Measurements from ENCODE around the gene CLTCL1.

CLTCL1 gene

GRCh38 chr22:19194766-19195536 is 96.6 kb downstream of the CLTCL1 start:
- no peak for DNase-seq (ENCODE audit: extremely low read depth, insufficient read length)
- H3K36me3 ChIP-seq (ENCODE audit: control insufficient read depth, insufficient read depth, low read length): no peaks in the 10 kb centered on the region

GRCh38 chr22:19193879-19194278 is 97.6 kb downstream of the CLTCL1 start:
- H3K36me3 ChIP-seq (ENCODE audit: control insufficient read depth, insufficient read depth, low read length): no peaks in the 10 kb centered on the region
- H3K27me3 ChIP-seq (replicated peaks; ENCODE audit: control insufficient read depth, insufficient read depth, low read length): no peaks in the 10 kb centered on the region
- TF ChIP-seq CTCF (IDR thresholded peaks at IDR 0.05; ENCODE audit: insufficient read depth, low read length, poor library complexity, severe bottlenecking): no peak
- no peak overlapping the region for H3K4me3 ChIP-seq (replicated peaks; ENCODE audit: low read depth, low read length)
- DNase-seq (ENCODE audit: extremely low read depth, insufficient read length): no peak

More at GRCh38 chr22:19194766-19195536, 96.6 kb downstream of the CLTCL1 start:
- Histone ChIP-seq H3K27me3 (replicated peaks; ENCODE audit: control insufficient read depth, insufficient read depth, low read length) (no peaks in the 10 kb centered on the region), H3K4me3 (replicated peaks; ENCODE audit: low read depth, low read length) (no peak overlapping the region)
- no peak for TF ChIP-seq CTCF (IDR thresholded peaks at IDR 0.05; ENCODE audit: insufficient read depth, low read length, poor library complexity, severe bottlenecking)

GRCh38 chr22:19187716-19188563 is 103.6 kb downstream of the CLTCL1 start:
- Histone ChIP-seq H3K4me3 (replicated peaks; ENCODE audit: low read depth, low read length) (no peak overlapping the region), H3K36me3 (ENCODE audit: control insufficient read depth, insufficient read depth, low read length) (no peaks in the 10 kb centered on the region), H3K27me3 (replicated peaks; ENCODE audit: control insufficient read depth, insufficient read depth, low read length) (no peaks in the 10 kb centered on the region; the same call in 1 of the 2 replicates)
- no peak for TF ChIP-seq CTCF (IDR thresholded peaks at IDR 0.05; ENCODE audit: insufficient read depth, low read length, poor library complexity, severe bottlenecking)
- DNase-seq (ENCODE audit: extremely low read depth, insufficient read length): no peak

GRCh38 chr22:19184276-19184997 is 107.1 kb downstream of the CLTCL1 start:
- Histone ChIP-seq H3K27me3 (replicated peaks; ENCODE audit: control insufficient read depth, insufficient read depth, low read length) (no peaks in the 10 kb centered on the region; the same call in none of the 2 replicates), H3K4me3 (replicated peaks; ENCODE audit: low read depth, low read length) (no peak overlapping the region)
- TF ChIP-seq CTCF (IDR thresholded peaks at IDR 0.05; ENCODE audit: insufficient read depth, low read length, poor library complexity, severe bottlenecking): no peak

GRCh38 chr22:19183216-19183615 is 108.3 kb downstream of the CLTCL1 start:
- Histone ChIP-seq H3K36me3 (ENCODE audit: control insufficient read depth, insufficient read depth, low read length) (no peaks in the 10 kb centered on the region), H3K27me3 (replicated peaks; ENCODE audit: control insufficient read depth, insufficient read depth, low read length) (no peaks in the 10 kb centered on the region; the same call in none of the 2 replicates), H3K4me3 (replicated peaks; ENCODE audit: low read depth, low read length) (no peak overlapping the region)
- TF ChIP-seq CTCF (IDR thresholded peaks at IDR 0.05; ENCODE audit: insufficient read depth, low read length, poor library complexity, severe bottlenecking): no peak
- DNase-seq (ENCODE audit: extremely low read depth, insufficient read length): no peak

More at GRCh38 chr22:19184276-19184997, 107.1 kb downstream of the CLTCL1 start:
- H3K36me3 ChIP-seq (ENCODE audit: control insufficient read depth, insufficient read depth, low read length): no peaks in the 10 kb centered on the region
- no peak for DNase-seq (ENCODE audit: extremely low read depth, insufficient read length)

All from GM06990 (cell line).